Progenitor cell of endocrine pancreas (in vitro differentiated cells): Measurements from ENCODE around the gene UGT2A1. TPM values are rescaled to one million over a fixed set of nuclear protein-coding genes. Genes with fewer than 3 reads are reported as not detected.

Experiments used
- DNase-seq: peaks from one replicate; pipeline ENCODE4 v3.0.0; 2021; ENCODE audit warnings: low spot score; ENCODE audit not compliant: unreplicated experiment
- H3K27ac Mint-ChIP-seq: 2 replicates; pipeline ENCODE4 v1.8.0; 2021; ENCODE audit warnings: mild to moderate bottlenecking, moderate library complexity, mixed read lengths
- H3K27me3 Mint-ChIP-seq: 2 replicates; pipeline ENCODE4 v1.8.0; 2021; ENCODE audit warnings: mixed read lengths
- H3K36me3 Mint-ChIP-seq: 2 replicates; pipeline ENCODE4 v1.8.0; 2022; ENCODE audit warnings: mixed read lengths; ENCODE audit not compliant: insufficient read depth
- H3K4me1 Mint-ChIP-seq: 2 replicates; pipeline ENCODE4 v1.8.0; 2021; ENCODE audit warnings: low read depth, mixed read lengths
- H3K4me3 Mint-ChIP-seq: 2 replicates; pipeline ENCODE4 v1.8.0; 2021; ENCODE audit warnings: low read depth, mild to moderate bottlenecking, moderate library complexity, mixed read lengths
- H3K9me3 Mint-ChIP-seq: 2 replicates; pipeline ENCODE4 v1.8.0; 2021; ENCODE audit warnings: low read depth, mixed read lengths
- CTCF ChIP-seq: fragments of 200-600 bp; sonication (generic); IDR thresholded peaks from one replicate; pipeline ENCODE4 v1.5.0; 2021; ENCODE audit warnings: antibody characterized with exemption, mild to moderate bottlenecking; ENCODE audit not compliant: unreplicated experiment
- long read RNA-seq: library from polyadenylated mRNA; unstranded; transcript quantifications from one replicate; pipeline ENCODE4 v2.0.0, GENCODE V29; 2020
- total RNA-seq: library from RNA; stranded (reverse); gene quantifications from 2 replicates; pipeline ENCODE4 v1.2.1, GENCODE V29; 2021

Gene UGT2A1
- total RNA-seq, result not detected in 2 replicates
- long read RNA-seq, result 0 reads

DNA sequence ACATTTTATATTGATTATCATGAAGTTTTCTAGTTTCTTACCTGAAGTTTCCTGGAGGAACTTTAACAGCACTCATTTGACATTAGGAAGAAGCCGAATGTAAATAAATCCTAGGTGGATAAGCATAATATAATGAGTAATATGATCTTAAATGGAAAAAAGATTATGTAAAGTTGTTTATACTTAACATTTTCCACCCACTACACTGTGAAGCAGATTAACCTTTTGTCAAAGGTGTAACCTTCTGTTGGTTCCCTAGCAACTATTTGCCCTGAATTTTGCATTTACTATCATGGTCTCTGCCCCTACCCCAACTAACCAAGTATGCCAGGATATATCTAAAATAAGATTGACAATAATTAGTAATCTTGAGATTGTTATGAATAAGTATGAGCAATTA, at the start of gene UGT2A1:
Gene UGT2A1, minus strand, starts transcription at position 101 of the 400 bp plus-strand sequence. CDS start 5,603 bp downstream, outside the sequence.
- H3K27me3 Mint-ChIP-seq, result no peaks in the 10 kb centered on the region
- H3K9me3 Mint-ChIP-seq, result no peaks in the 10 kb centered on the region
- H3K36me3 Mint-ChIP-seq, result no peaks in the 10 kb centered on the region
- peaks cover 11% of the 10 kb centered on the region for H3K4me1 Mint-ChIP-seq
- no peak for TF ChIP-seq CTCF
- no peak within 1 kb of the TSS for H3K27ac Mint-ChIP-seq
- no peak for DNase-seq
- no peak within 1 kb of the TSS for H3K4me3 Mint-ChIP-seq

DNA sequence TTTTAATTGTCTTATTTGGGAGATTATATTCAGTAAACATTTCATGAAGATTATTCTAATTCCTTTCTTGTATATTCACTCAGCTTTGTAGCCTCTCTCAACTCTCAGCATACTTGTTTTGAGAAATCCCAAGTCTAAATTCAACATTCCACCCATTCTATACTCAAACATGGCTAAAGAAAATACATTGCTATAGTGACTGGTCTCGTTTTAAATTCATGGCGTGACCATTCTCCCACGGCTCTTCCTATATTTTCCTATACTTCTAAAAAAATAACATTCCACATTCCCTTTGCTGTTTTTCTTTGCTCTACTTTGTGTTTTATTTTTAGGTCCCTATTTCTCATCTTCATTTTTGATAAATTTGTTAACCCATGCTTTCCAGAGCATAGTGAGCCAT, 49.2 kb upstream of the UGT2A1 start:
- TF ChIP-seq CTCF, result no peak
- Mint-ChIP-seq H3K4me1 (no peaks in the 10 kb centered on the region), H3K4me3 (no peak overlapping the region), H3K36me3 (no peaks in the 10 kb centered on the region), H3K27ac (no peak overlapping the region), H3K27me3 (no peaks in the 10 kb centered on the region), H3K9me3 (peaks cover 2% of the 10 kb centered on the region)
- DNase-seq, result no peak

DNA sequence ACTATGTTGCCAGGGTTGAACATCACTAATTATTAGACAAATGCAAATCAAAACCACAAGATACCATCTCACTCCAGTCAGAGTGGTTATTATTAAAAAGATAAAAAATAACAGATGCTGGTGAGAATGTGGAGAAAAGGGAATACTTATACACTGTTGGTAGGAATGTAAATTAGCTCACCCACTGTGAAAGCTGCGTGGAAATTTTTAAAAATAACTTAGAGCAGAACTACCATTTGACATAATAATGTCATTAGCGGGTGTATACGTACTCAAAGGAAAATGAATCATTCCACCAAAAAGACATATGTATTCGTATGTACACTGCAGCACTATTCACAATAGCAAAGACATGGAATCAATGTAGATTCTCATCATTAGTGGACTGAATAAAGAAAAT, 48.6 kb upstream of the UGT2A1 start:
- Mint-ChIP-seq H3K36me3 (no peaks in the 10 kb centered on the region), H3K9me3 (peaks cover 2% of the 10 kb centered on the region), H3K4me3 (no peak overlapping the region), H3K27me3 (no peaks in the 10 kb centered on the region), H3K27ac (no peak overlapping the region), H3K4me1 (no peaks in the 10 kb centered on the region)
- TF ChIP-seq CTCF, result no peak
- DNase-seq, result no peak

- no peaks in the 10 kb centered on the region for H3K4me1 Mint-ChIP-seq
- H3K4me3 Mint-ChIP-seq, result no peak overlapping the region
- H3K27ac Mint-ChIP-seq, result no peak overlapping the region
- DNase-seq, result no peak
- H3K36me3 Mint-ChIP-seq, result peaks cover 6% of the 10 kb centered on the region
- no peaks in the 10 kb centered on the region for H3K27me3 Mint-ChIP-seq
- no peak for TF ChIP-seq CTCF
- peaks cover 22% of the 10 kb centered on the region for H3K9me3 Mint-ChIP-seq
Measured at GRCh38 chr4:69697536-69698242, 44.6 kb upstream of the UGT2A1 start.

DNA sequence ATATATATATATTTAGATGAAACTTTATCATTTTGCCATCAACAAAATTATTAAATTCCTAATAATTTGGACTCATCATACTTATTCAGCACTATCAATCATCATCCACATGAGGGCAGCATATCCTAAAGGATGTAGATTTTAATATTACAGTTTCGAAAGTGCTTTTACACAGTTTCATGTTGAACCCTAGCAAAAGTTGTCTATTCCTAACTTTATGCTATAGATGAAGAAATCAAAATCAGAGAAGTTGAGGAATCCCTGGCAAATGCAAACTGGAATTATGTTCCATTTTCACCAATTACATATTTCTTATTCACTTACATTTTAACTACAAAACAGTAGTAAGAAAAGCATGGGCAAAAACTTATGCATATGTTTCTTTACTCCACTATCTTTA, 36.6 kb upstream of the UGT2A1 start:
- TF ChIP-seq CTCF, result peak; percentile 85
- Mint-ChIP-seq H3K4me1 (peaks cover 16% of the 10 kb centered on the region), H3K36me3 (peaks cover 4% of the 10 kb centered on the region), H3K9me3 (peaks cover 17% of the 10 kb centered on the region), H3K4me3 (no peak overlapping the region), H3K27ac (no peak overlapping the region), H3K27me3 (no peaks in the 10 kb centered on the region)
- no peak for DNase-seq
